Naive thymus-derived CD8-positive, alpha-beta T cell (primary cell): ENCODE measurements around the gene DGKG. TPM values are rescaled to one million over a fixed set of nuclear protein-coding genes. Genes with fewer than 3 reads are reported as not detected.

ENCODE experiments used
- ATAC-seq, 2 donors: fragments of 150-1000 bp; cut with Tn5 transposase in 1 of 2; sonication (Bioruptor Pico), chemical (Tn5 transposase) in 1 of 2; 1 replicate in 1 of 2; 2 replicates in 1 of 2; pipeline ENCODE4 v1.10.0; 2021; ENCODE audit warnings: mild to moderate bottlenecking in 2 of 2, moderate library complexity in 2 of 2
- POLR2A ChIA-PET: fragments of 350-600 bp; sonication (Branson Sonifier 250); formaldehyde crosslinking; loops from one replicate; lab custom pipeline; 2021; ENCODE audit warnings: antibody characterized with exemption; lab: Charles Lee
- DNase-seq, 10 donors: peaks; one replicate each; pipeline versions ENCODE4 v3.0.0 to v3.0.0-alpha.2; 2020 to 2022
- H3K27ac Mint-ChIP-seq, 10 donors: one replicate each; pipeline ENCODE4 v1.8.0; 2020 to 2022; ENCODE audit warnings: mild to moderate bottlenecking in 10 of 10, mixed read lengths in 10 of 10, moderate library complexity in 4 of 10, inconsistent platforms in 1 of 10
- H3K27me3 Mint-ChIP-seq, 5 donors: one replicate each; pipeline ENCODE4 v1.8.0; 2021 to 2022; ENCODE audit warnings: mixed read lengths in 5 of 5
- H3K36me3 Mint-ChIP-seq, 3 donors: one replicate each; pipeline ENCODE4 v1.8.0; 2020 to 2022; ENCODE audit warnings: mixed read lengths in 3 of 3, mild to moderate bottlenecking in 2 of 3, inconsistent platforms in 1 of 3
- H3K4me1 Mint-ChIP-seq, 4 donors: one replicate each; pipeline ENCODE4 v1.8.0; 2021 to 2022; ENCODE audit warnings: mixed read lengths in 4 of 4
- H3K4me3 Mint-ChIP-seq, 10 donors: one replicate each; pipeline ENCODE4 v1.8.0; 2020 to 2022; ENCODE audit warnings: mild to moderate bottlenecking in 10 of 10, mixed read lengths in 10 of 10, moderate library complexity in 6 of 10, inconsistent platforms in 1 of 10
- H3K9me3 Mint-ChIP-seq, 9 donors: one replicate each; pipeline ENCODE4 v1.8.0; 2020 to 2022; ENCODE audit warnings: mixed read lengths in 9 of 9, mild to moderate bottlenecking in 3 of 9, inconsistent platforms in 1 of 9, moderate library complexity in 1 of 9
- polyA plus RNA-seq, 3 donors: library from polyadenylated mRNA; unstranded; fragments of 300-500 nt; fragmentation: Illumina TruSeq; gene quantifications; one replicate each; pipeline ENCODE4 v1.2.3, GENCODE V29; 2021
- total RNA-seq, 8 experiments: library from RNA in 2 of 8; stranded (reverse) in 2 of 8; gene quantifications; one replicate each; pipeline ENCODE4 v1.2.3 and lab custom pipeline; 2021 to 2026

The DGKG gene
- total RNA-seq (1 to 10 TPM in 1 of 2 experiments, under 1 TPM in 1; 0.11 to 1.5 TPM), polyA plus RNA-seq (not detected), total RNA-seq (lab: John Stamatoyannopoulos, UW) (0 to 0.34 (median 0.03) reads per million in 6 experiments)

GRCh38 chr3:186361762-186362536 is at the start of gene DGKG:
Gene DGKG (minus strand): TSS chr3:186362234. CDS start chr3:186320459, 41,775 bp downstream.
- Mint-ChIP-seq H3K27ac (no peak within 1 kb of the TSS), H3K9me3 (no peaks in the 10 kb centered on the region), H3K27me3 (peaks cover 28 to 57% (median 44%) of the 10 kb centered on the region in 5 donors), H3K36me3 (no peaks in the 10 kb centered on the region), H3K4me3 (peak within 1 kb of the TSS in 7 of 10 donors; percentile 22 to 57 (median 53)), H3K4me1 (peaks cover 4 to 19% (median 10%) of the 10 kb centered on the region in 4 donors)
- DNase-seq (peak in 2 of 10 donors; percentile 3 to 6), ATAC-seq (peak in 1 of 2 donors; percentile 50)
- POLR2A ChIA-PET, result no interaction called here

- POLR2A ChIA-PET, result no interaction called here
- Mint-ChIP-seq H3K9me3 (no peaks in the 10 kb centered on the region), H3K4me3 (no peak overlapping the region), H3K36me3 (no peaks in the 10 kb centered on the region), H3K27ac (no peak overlapping the region), H3K27me3 (peaks cover 2 to 17% (median 8%) of the 10 kb centered on the region in 5 donors), H3K4me1 (peaks cover 9 to 21% (median 17%) of the 10 kb centered on the region in 4 donors)
- ATAC-seq (no peak), DNase-seq (no peak)
These were observed 49.1 kb upstream of the DGKG start for GRCh38 chr3:186411089-186411488.

DNA sequence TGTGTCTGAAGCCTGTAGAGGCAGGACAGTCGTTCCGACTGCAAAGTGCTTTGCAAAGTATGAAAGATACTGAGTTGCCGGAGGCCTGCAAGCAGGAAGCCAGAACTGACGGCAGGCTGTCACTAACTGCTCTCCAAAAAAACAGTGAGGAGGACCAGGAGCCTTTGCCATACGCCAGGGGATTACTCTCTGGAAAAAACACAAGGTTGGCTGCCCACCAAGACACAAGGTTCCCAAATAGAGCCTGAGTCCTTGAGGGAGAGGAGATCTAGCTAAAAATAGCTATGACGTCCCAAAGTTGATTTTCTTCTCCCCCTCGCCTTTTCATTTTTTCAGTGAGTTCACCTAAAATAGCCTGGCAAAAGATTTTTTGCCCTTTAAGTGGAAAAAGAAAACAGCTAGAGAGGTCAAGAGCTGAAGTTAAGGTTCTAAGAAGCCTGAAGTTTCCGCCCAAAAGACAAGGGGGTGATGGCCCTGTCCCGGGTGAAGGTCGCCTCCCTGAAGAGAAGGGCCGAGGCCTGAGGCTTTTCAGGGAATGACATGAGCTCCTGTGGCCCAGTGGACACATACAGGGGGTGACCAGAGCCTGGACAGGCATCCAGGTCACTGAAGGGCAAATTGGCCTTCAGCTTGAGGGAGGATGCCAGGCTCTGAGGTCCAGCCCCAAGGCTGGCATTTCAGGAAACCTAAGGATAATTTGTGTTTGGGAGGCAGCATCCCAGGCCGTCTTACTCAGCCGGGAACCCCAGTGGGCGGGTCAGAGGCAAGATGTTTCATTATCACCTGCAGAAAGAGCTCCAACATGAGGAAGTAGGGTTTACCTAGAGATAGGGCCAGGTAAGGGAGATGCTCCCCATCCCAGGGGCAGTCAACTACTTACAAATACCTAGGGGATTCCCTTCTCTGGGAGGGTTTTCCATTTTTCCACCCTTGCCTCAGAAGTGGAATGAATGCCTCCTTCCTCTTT is 44.9 kb upstream of the DGKG start:
- POLR2A ChIA-PET, result no interaction called here
- Mint-ChIP-seq H3K4me3 (no peak overlapping the region), H3K27me3 (peaks cover 3 to 10% (median 4%) of the 10 kb centered on the region in 5 donors), H3K4me1 (no peaks in the 10 kb centered on the region), H3K27ac (no peak overlapping the region), H3K36me3 (no peaks in the 10 kb centered on the region), H3K9me3 (no peaks in the 10 kb centered on the region)
- ATAC-seq (no peak), DNase-seq (no peak)

DNA sequence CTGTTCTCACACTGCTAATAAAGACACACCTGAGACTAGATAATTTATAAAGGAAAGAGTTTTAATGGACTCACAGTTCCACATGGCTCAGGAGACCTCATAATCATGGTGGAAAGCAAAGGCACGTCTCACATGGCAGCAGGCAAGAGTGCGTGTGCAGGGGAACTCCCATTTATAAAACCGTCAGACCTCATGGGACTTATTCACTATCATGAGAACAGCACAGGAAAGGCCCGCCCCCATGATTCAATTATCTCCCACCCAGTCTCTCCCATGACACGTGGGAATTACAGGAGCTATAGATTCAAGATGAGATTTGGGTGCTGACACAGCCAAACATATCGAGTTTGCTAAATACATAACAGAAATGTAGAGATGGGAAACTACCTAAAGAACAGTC is 39.5 kb upstream of the DGKG start:
- Mint-ChIP-seq H3K27me3 (peaks cover 0 to 5% (median 3%) of the 10 kb centered on the region in 5 donors), H3K27ac (no peak overlapping the region), H3K9me3 (no peaks in the 10 kb centered on the region), H3K4me1 (no peaks in the 10 kb centered on the region), H3K36me3 (no peaks in the 10 kb centered on the region), H3K4me3 (no peak overlapping the region)
- POLR2A ChIA-PET, result no interaction called here
- no peak for ATAC-seq
- no peak for DNase-seq

DNA sequence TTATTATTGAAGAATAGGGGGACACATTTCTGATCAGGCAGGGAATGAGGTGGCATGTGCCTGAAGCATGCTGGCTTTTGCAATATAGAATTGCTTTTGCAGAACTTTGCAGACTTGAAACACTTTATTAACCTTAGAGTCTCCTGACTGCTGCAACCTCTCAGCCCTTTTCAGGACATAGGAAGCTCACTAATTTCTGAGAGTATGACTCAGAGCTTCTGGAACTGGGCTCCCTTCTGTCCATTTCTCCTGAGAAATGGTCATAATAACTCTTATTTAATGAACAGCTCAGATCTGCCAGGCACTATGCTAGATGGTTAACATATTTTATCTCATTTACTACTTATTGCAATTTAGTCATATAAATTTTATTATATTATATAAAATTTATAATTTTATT is 38.6 kb upstream of the DGKG start:
- POLR2A ChIA-PET, result no interaction called here
- no peak overlapping the region for H3K27ac Mint-ChIP-seq
- H3K9me3 Mint-ChIP-seq, result no peaks in the 10 kb centered on the region
- H3K4me1 Mint-ChIP-seq, result no peaks in the 10 kb centered on the region
- H3K27me3 Mint-ChIP-seq, result peaks cover 0 to 5% (median 3%) of the 10 kb centered on the region in 5 donors
- ATAC-seq (no peak), DNase-seq (no peak)
- no peaks in the 10 kb centered on the region for H3K36me3 Mint-ChIP-seq
- H3K4me3 Mint-ChIP-seq, result no peak overlapping the region

DNA sequence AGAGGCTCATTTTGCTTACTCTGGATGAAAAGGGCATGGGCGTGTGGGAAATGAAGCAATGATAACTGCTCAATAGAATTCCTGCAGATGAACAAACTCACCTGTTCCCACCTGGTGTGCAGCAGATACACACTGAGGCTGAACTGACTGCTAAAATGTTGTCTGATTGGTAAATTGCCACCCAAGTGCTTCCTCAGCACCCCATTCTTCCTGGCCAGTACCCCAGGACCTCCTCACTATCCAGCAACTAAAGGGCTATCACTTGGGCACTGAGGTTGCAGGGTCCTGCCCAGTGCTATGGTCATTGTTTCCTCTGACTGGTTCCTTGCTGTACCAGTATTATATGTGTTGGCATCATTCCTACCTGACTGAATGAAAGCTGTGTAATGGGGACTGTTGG is 38.0 kb upstream of the DGKG start:
- no peaks in the 10 kb centered on the region for H3K36me3 Mint-ChIP-seq

DNA sequence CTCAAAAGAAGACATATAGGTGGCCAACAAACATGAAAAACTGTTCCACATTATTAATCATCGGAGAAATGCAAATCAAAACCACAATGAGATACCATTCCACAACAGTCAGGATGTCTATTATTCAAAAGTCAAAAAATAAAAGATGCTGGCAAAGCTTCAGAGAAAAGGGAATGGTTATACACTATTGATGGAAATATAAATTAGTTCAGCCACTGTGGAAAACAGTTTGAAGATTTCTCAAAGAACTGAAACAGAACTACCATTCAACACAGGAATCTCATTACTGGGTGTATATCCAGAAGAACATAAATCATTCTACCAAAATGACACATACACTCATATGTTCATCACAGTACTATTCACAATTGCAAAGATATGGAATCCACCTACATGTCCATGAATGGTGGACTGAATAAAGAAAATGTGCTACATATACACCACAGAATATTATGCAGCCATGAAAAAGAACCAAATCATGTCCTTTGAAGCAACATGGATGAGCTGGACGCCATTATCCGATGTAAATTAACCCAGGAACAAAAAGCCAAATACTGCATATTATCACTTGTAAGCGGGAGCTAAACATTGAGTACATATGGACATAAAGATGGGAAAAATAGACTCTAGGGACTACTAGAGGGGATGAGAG is 32.7 kb upstream of the DGKG start:
- ATAC-seq, result no peak
- POLR2A ChIA-PET, result no interaction called here
- peaks cover 0 to 7% (median 4%) of the 10 kb centered on the region in 9 donors for H3K9me3 Mint-ChIP-seq
- H3K36me3 Mint-ChIP-seq, result no peaks in the 10 kb centered on the region
- no peak overlapping the region for H3K27ac Mint-ChIP-seq
- H3K27me3 Mint-ChIP-seq, result no peaks in the 10 kb centered on the region
- H3K4me1 Mint-ChIP-seq, result peaks cover 0 to 2% (median 0%) of the 10 kb centered on the region in 4 donors
- no peak overlapping the region for H3K4me3 Mint-ChIP-seq
- DNase-seq, result no peak

More for the DNA sequence above, 38.0 kb upstream of the DGKG start:
- no peak overlapping the region for H3K4me3 Mint-ChIP-seq
- peaks cover 0 to 5% (median 3%) of the 10 kb centered on the region in 5 donors for H3K27me3 Mint-ChIP-seq
- POLR2A ChIA-PET, result no interaction called here
- ATAC-seq, result no peak
- no peak overlapping the region for H3K27ac Mint-ChIP-seq
- DNase-seq, result no peak
- H3K9me3 Mint-ChIP-seq, result no peaks in the 10 kb centered on the region
- H3K4me1 Mint-ChIP-seq, result no peaks in the 10 kb centered on the region

GRCh38 chr3:186386883-186387560 is 25.0 kb upstream of the DGKG start:
- peaks cover 0 to 6% (median 2%) of the 10 kb centered on the region in 5 donors for H3K27me3 Mint-ChIP-seq
- no peaks in the 10 kb centered on the region for H3K4me1 Mint-ChIP-seq
- H3K36me3 Mint-ChIP-seq, result no peaks in the 10 kb centered on the region
- POLR2A ChIA-PET, result no interaction called here
- no peak overlapping the region for H3K4me3 Mint-ChIP-seq
- peaks cover 0 to 3% (median 0%) of the 10 kb centered on the region in 9 donors for H3K9me3 Mint-ChIP-seq
- DNase-seq (no peak), ATAC-seq (no peak)
- no peak overlapping the region for H3K27ac Mint-ChIP-seq

DNA sequence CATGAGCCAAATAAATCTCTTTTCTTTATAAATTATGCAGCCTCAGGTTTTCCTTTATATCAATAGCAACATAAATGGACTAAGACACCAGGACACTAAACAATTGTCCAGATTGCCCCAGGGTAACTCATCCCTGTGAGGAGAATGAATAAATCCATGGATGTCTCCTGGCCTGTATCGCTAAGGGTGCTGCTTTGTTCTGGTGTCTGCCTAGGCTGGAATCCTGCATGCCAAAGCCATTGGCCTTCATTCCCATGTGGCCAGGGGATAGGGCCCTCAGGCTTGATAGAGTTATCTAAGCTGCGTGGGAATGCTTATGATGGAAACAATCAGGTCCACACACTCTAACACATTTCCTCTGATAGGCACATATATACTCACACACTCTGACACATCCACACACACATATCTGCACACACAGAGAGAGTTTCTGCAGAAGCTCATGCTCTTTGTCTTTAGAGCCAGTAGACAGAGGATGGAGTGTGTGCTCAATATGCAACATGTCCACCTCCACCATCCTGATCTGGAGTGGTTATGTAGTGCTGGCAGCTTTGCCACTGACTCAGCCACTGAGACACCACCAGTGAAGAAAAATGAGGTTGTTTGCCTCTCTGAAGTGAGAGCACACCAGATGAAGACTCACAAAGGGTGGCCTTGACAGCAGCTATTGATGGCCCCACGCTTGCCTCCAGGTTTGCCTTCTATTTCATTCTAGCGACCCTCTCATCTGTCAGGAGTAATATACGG is 24.0 kb upstream of the DGKG start:
- DNase-seq (no peak), ATAC-seq (no peak)
- Mint-ChIP-seq H3K4me3 (no peak overlapping the region), H3K27me3 (peaks cover 0 to 6% (median 2%) of the 10 kb centered on the region in 5 donors), H3K4me1 (no peaks in the 10 kb centered on the region), H3K36me3 (no peaks in the 10 kb centered on the region), H3K9me3 (no peaks in the 10 kb centered on the region), H3K27ac (no peak overlapping the region)
- POLR2A ChIA-PET, result no interaction called here

- ATAC-seq, result no peak
- no peaks in the 10 kb centered on the region for H3K4me1 Mint-ChIP-seq
- no peak overlapping the region for H3K4me3 Mint-ChIP-seq
- POLR2A ChIA-PET, result no interaction called here
- H3K27ac Mint-ChIP-seq, result no peak overlapping the region
- no peak for DNase-seq
- H3K27me3 Mint-ChIP-seq, result peaks cover 2 to 10% (median 6%) of the 10 kb centered on the region in 5 donors
- H3K36me3 Mint-ChIP-seq, result peaks cover 0 to 3% (median 0%) of the 10 kb centered on the region in 3 donors
- peaks cover 0 to 7% (median under 1%) of the 10 kb centered on the region in 9 donors for H3K9me3 Mint-ChIP-seq
These were observed 21.3 kb upstream of the DGKG start for GRCh38 chr3:186383026-186383993.
